Smooth muscle cell (in vitro differentiated cells): Measurements from ENCODE around the gene VSIG4. TPM values are rescaled to one million over a fixed set of nuclear protein-coding genes. Genes with fewer than 3 reads are reported as not detected.
"Not testable (repeated sequence)": the region's sequence is repeated elsewhere in the genome, so short reads cannot be mapped to it uniquely, and the experiment has no call there.

ENCODE experiments used
- DNase-seq: peaks from one replicate; lab custom pipeline; 2025; ENCODE audit not compliant: unreplicated experiment; lab: John Stamatoyannopoulos, UW
- H2AFZ ChIP-seq: fragments of 200-600 bp; sonication (generic); 2 replicates; pipeline ENCODE4 v1.6.0; 2016; ENCODE audit warnings: antibody characterized with exemption, low read depth, mild to moderate bottlenecking
- H3F3A ChIP-seq: fragments of 200-600 bp; sonication (generic); 2 replicates; pipeline ENCODE4 v1.6.0; 2017; ENCODE audit warnings: antibody characterized with exemption, low read depth
- H3K27ac ChIP-seq: fragments of 200-600 bp; sonication (generic); 2 replicates; pipeline ENCODE4 v1.5.1; 2016; ENCODE audit warnings: low read depth, mild to moderate bottlenecking
- H3K27me3 ChIP-seq: fragments of 200-600 bp; sonication (generic); 2 replicates; pipeline ENCODE4 v1.6.1; 2016; ENCODE audit warnings: low read depth, mild to moderate bottlenecking
- H3K36me3 ChIP-seq: fragments of 200-600 bp; sonication (generic); 2 replicates; pipeline ENCODE4 v1.5.1; 2016; ENCODE audit warnings: low read depth
- H3K4me1 ChIP-seq: fragments of 200-600 bp; sonication (generic); 2 replicates; pipeline ENCODE4 v1.5.1; 2016; ENCODE audit warnings: low read depth
- H3K4me2 ChIP-seq: fragments of 200-600 bp; sonication (generic); 2 replicates; pipeline ENCODE4 v1.6.0; 2016; ENCODE audit warnings: mild to moderate bottlenecking
- H3K4me3 ChIP-seq: fragments of 200-600 bp; sonication (generic); 2 replicates; pipeline ENCODE4 v1.5.1; 2016; ENCODE audit warnings: mild to moderate bottlenecking
- H3K79me2 ChIP-seq: fragments of 200-600 bp; sonication (generic); 2 replicates; pipeline ENCODE4 v1.6.0; 2016; ENCODE audit warnings: low read depth, mild to moderate bottlenecking
- H3K9ac ChIP-seq: fragments of 200-600 bp; sonication (generic); 2 replicates; pipeline ENCODE4 v1.6.0; 2016; ENCODE audit warnings: low read depth
- H3K9me3 ChIP-seq: fragments of 200-600 bp; sonication (generic); replicated peaks from 2 replicates; pipeline ENCODE4 v1.5.1; 2016; ENCODE audit warnings: low read depth
- H4K20me1 ChIP-seq: fragments of 200-600 bp; sonication (generic); 2 replicates; pipeline ENCODE4 v1.6.0; 2016; ENCODE audit warnings: low read depth
- CTCF ChIP-seq: fragments of 200-600 bp; sonication (generic); IDR thresholded peaks from 2 replicates; pipeline ENCODE4 v1.5.1; 2017; ENCODE audit warnings: borderline replicate concordance, mild to moderate bottlenecking, antibody characterized with exemption; ENCODE audit not compliant: insufficient read depth, poor library complexity, severe bottlenecking
- WGBS: methylation state at CpG from one replicate; pipeline ENCODE4 v1.1.7; 2016; ENCODE audit warnings: low lambda C conversion rate; 5-methylcytosine and 5-hydroxymethylcytosine counted together
- polyA plus RNA-seq: library from polyadenylated mRNA; unstranded; fragments of >200 nt; fragmentation: Nextera tagmentation; extraction: Ambion mirVana; gene quantifications from 2 replicates; pipeline ENCODE4 v1.2.1, GENCODE V29; 2016
- total RNA-seq: library from RNA; depleted of rRNA; stranded (reverse); fragments of >200 nt; gene quantifications from 2 replicates; pipeline ENCODE4 v1.2.3, GENCODE V29; 2014

The VSIG4 gene
- total and polyA plus RNA-seq, 2 experiments from 2014 or later = not detected

- peak overlapping the region; percentile 80 for H2AFZ ChIP-seq
Measured at GRCh38 chrX:65985922-65986588, 53.8 kb downstream of the VSIG4 start.

GRCh38 chrX:65985211-65985610 lies 54.7 kb downstream of the VSIG4 start:
- no peak for DNase-seq
- H3K4me3 ChIP-seq = no peak overlapping the region
- no peaks in the 10 kb centered on the region for H3K27me3 ChIP-seq
- no peak overlapping the region for H3K27ac ChIP-seq
- H3K4me2 ChIP-seq = no peak overlapping the region
- no peaks in the 10 kb centered on the region for H3K4me1 ChIP-seq
- no peaks in the 10 kb centered on the region for H3F3A ChIP-seq
- no peak overlapping the region for H3K9ac ChIP-seq
- WGBS = 78% methylated on average over 3 of the region's 3 CpGs
- H3K36me3 ChIP-seq = no peaks in the 10 kb centered on the region
- no peak overlapping the region for H2AFZ ChIP-seq
- no peaks in the 10 kb centered on the region for H4K20me1 ChIP-seq
- H3K79me2 ChIP-seq = no peaks in the 10 kb centered on the region
- no peaks in the 10 kb centered on the region for H3K9me3 ChIP-seq
- TF ChIP-seq CTCF = no peak

More at GRCh38 chrX:65985922-65986588, 53.8 kb downstream of the VSIG4 start:
- no peak for DNase-seq
- Histone ChIP-seq H3K9me3 (no peaks in the 10 kb centered on the region), H3K27ac (peak overlapping the region; percentile 16), H3K9ac (peak overlapping the region; percentile 26), H3F3A (no peaks in the 10 kb centered on the region), H3K4me2 (no peak overlapping the region), H3K36me3 (no peaks in the 10 kb centered on the region), H3K4me3 (no peak overlapping the region), H4K20me1 (no peaks in the 10 kb centered on the region), H3K27me3 (no peaks in the 10 kb centered on the region), H3K4me1 (no peaks in the 10 kb centered on the region), H3K79me2 (no peaks in the 10 kb centered on the region)
- peak; percentile 45 for TF ChIP-seq CTCF
- WGBS = 28% methylated on average over 5 of the region's 5 CpGs

- not testable (repeated sequence) for H3K9ac ChIP-seq, H3K4me2 ChIP-seq, DNase-seq, H3K4me3 ChIP-seq, H3K79me2 ChIP-seq, H3K27me3 ChIP-seq, H4K20me1 ChIP-seq, H2AFZ ChIP-seq, H3K27ac ChIP-seq, H3F3A ChIP-seq, H3K4me1 ChIP-seq, H3K36me3 ChIP-seq, H3K9me3 ChIP-seq
- WGBS = 83% methylated on average over 1 of the region's 1 CpG
Measured at GRCh38 chrX:65977161-65977560, 62.7 kb downstream of the VSIG4 start.

GRCh38 chrX:65976161-65976560 lies 63.7 kb downstream of the VSIG4 start:
- no peak for TF ChIP-seq CTCF
- Histone ChIP-seq H4K20me1 (no peaks in the 10 kb centered on the region), H3K9me3 (no peaks in the 10 kb centered on the region), H3K79me2 (no peaks in the 10 kb centered on the region), H3K4me2 (no peak overlapping the region), H3K4me1 (no peaks in the 10 kb centered on the region), H3K4me3 (no peak overlapping the region), H2AFZ (no peak overlapping the region), H3K36me3 (no peaks in the 10 kb centered on the region), H3F3A (no peaks in the 10 kb centered on the region), H3K27ac (no peak overlapping the region), H3K9ac (no peak overlapping the region), H3K27me3 (no peaks in the 10 kb centered on the region)
- DNase-seq = no peak

- not testable (repeated sequence) for DNase-seq, H3K9me3 ChIP-seq, H3K4me1 ChIP-seq, H3K36me3 ChIP-seq, H3K9ac ChIP-seq, H2AFZ ChIP-seq, H3K4me2 ChIP-seq, H4K20me1 ChIP-seq, H3F3A ChIP-seq, H3K27me3 ChIP-seq, H3K27ac ChIP-seq, H3K4me3 ChIP-seq, H3K79me2 ChIP-seq
- 92% methylated on average over 20 of the region's 38 CpGs for WGBS
Measured at GRCh38 chrX:65975161-65975751, 64.6 kb downstream of the VSIG4 start.
